ENCODE results near the gene NEDD9.

Gene NEDD9

DNA sequence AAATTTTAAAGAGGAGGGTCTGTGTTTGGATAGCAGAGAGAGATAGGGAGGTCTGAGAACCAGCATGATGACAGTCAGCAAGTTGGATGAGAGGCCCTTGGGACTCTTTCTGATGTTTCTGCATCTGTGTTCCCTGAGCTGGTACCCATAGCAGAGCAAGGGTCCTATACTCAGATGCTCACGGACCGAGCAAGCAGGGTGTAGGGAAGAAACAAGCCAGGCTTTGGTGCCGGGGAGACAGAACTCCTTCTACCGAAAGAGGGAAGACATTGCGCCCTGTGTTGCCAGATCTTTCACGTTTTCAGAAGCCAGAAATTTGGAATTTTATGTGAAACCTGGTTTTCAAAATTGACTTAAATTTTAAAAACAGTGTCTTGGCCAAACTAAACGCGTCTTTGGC lies 34.6 kb downstream of the NEDD9 start (continued):
- TF ChIP-seq, protein P1, sequence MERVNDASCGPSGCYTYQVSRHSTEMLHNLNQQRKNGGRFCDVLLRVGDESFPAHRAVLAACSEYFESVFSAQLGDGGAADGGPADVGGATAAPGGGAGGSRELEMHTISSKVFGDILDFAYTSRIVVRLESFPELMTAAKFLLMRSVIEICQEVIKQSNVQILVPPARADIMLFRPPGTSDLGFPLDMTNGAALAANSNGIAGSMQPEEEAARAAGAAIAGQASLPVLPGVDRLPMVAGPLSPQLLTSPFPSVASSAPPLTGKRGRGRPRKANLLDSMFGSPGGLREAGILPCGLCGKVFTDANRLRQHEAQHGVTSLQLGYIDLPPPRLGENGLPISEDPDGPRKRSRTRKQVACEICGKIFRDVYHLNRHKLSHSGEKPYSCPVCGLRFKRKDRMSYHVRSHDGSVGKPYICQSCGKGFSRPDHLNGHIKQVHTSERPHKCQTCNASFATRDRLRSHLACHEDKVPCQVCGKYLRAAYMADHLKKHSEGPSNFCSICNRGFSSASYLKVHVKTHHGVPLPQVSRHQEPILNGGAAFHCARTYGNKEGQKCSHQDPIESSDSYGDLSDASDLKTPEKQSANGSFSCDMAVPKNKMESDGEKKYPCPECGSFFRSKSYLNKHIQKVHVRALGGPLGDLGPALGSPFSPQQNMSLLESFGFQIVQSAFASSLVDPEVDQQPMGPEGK (CRISPR knock-in tag; IDR thresholded peaks at IDR 0.05; ENCODE audit: borderline replicate concordance) = no peak
- TF ChIP-seq CSRNP3 (CRISPR knock-in tag; IDR thresholded peaks at IDR 0.05) (no peak), TCF4 (CRISPR knock-in tag; IDR thresholded peaks at IDR 0.05; ENCODE audit: borderline replicate concordance) (no peak)

DNA sequence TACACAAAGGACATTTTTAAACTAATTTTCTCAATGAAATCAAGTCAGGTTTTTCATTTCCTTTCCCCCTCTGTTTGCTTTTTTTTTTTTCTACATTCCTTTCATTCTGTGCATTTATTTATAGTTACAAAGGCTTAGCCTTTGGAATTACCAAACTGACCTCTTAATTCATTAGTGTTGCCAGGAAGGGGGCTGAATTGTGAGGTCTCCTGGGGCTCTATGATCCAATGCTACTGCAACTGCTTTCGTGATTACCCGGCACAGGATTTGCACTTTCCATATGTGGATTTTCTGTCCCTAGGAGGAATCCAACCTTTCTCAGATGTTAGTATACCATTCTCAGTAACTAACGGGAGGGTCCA lies 35.3 kb downstream of the NEDD9 start:
- TF ChIP-seq ISL1 (CRISPR knock-in tag; IDR thresholded peaks at IDR 0.05) (peak; percentile 80), RARB (CRISPR knock-in tag; IDR thresholded peaks at IDR 0.05) (no peak), CSDC2 (CRISPR knock-in tag; IDR thresholded peaks at IDR 0.05) (0 out of 2 replicates have a peak, but pooled peaks have one; percentile 39)
- peak; percentile 36 for ATAC-seq

- peak; percentile 31 for ATAC-seq
- TF ChIP-seq ISL1 (CRISPR knock-in tag; IDR thresholded peaks at IDR 0.05) (no peak), ZNF70 (CRISPR knock-in tag; IDR thresholded peaks at IDR 0.05) (no peak), SNAI2 (CRISPR knock-in tag; IDR thresholded peaks at IDR 0.05) (peak; percentile 54; the same call in 1 of the 2 replicates), TSHZ2 (CRISPR knock-in tag; IDR thresholded peaks at IDR 0.05) (no peak), ARNTL (CRISPR knock-in tag; IDR thresholded peaks at IDR 0.05; ENCODE audit: borderline replicate concordance, low read depth) (no peak), BACH2 (CRISPR knock-in tag; IDR thresholded peaks at IDR 0.05; ENCODE audit: borderline replicate concordance) (no peak), TOX (CRISPR knock-in tag; IDR thresholded peaks at IDR 0.05; ENCODE audit: borderline replicate concordance) (0 out of 2 replicates have a peak, but pooled peaks have one; percentile 9), CSDC2 (CRISPR knock-in tag; IDR thresholded peaks at IDR 0.05) (peak; percentile 34; the same call in 1 of the 2 replicates), CSRNP3 (CRISPR knock-in tag; IDR thresholded peaks at IDR 0.05) (no peak), ESRRG (CRISPR knock-in tag; IDR thresholded peaks at IDR 0.05) (no peak)
- TF ChIP-seq, protein P1 (CRISPR knock-in tag; IDR thresholded peaks at IDR 0.05; ENCODE audit: borderline replicate concordance) = peak; percentile 84; the same call in 1 of the 2 replicates
Observed at GRCh38 chr6:11196511-11197174, 35.8 kb downstream of the NEDD9 start.

- peak; percentile 72 for ATAC-seq
- no peak for TF ChIP-seq ZNF565 (CRISPR knock-in tag; conservative IDR thresholded peaks at IDR 0.05; ENCODE audit: low read depth)
- TF ChIP-seq SNAI2 (CRISPR knock-in tag; IDR thresholded peaks at IDR 0.05) = peak; percentile 77; the same call in 1 of the 2 replicates
- no peak for TF ChIP-seq PPARA (CRISPR knock-in tag; IDR thresholded peaks at IDR 0.05; ENCODE audit: borderline replicate concordance)
- TF ChIP-seq, protein P1 (CRISPR knock-in tag; IDR thresholded peaks at IDR 0.05; ENCODE audit: borderline replicate concordance) = no peak
- TF ChIP-seq ZFP3 (CRISPR knock-in tag; IDR thresholded peaks at IDR 0.05) = peak; percentile 50; the same call in 1 of the 2 replicates
- no peak for TF ChIP-seq POU6F1 (CRISPR knock-in tag; IDR thresholded peaks at IDR 0.05; ENCODE audit: borderline replicate concordance, low read depth)
- TF ChIP-seq ISL1 (CRISPR knock-in tag; IDR thresholded peaks at IDR 0.05) = peak; percentile 75
- TF ChIP-seq GLIS3 (CRISPR knock-in tag; IDR thresholded peaks at IDR 0.05) = no peak
- TF ChIP-seq ESRRG (CRISPR knock-in tag; IDR thresholded peaks at IDR 0.05) = no peak
Observed at GRCh38 chr6:11194356-11195218, 37.9 kb downstream of the NEDD9 start.

Data from SK-N-SH treated with all-trans-retinoic acid at 6 μM for 48 hours (cell line).